GM23338 (cell line): ENCODE data around the gene AATF. TPM values are rescaled to one million over a fixed set of nuclear protein-coding genes. Genes with fewer than 3 reads are reported as not detected.
A peak's percentile ranks its signal among the peaks of the same experiment; 100 is the strongest.

Source experiments
- ATAC-seq: fragments of 200-7000 bp; cut with Tn5 transposase; 3 replicates; pipeline ENCODE4 v1.9.1; 2020
- DNase-seq: peaks from one replicate; pipeline ENCODE4 v3.0.0-alpha.2; 2015; ENCODE audit warnings: low spot score
- H2AFZ ChIP-seq: fragments of 200-600 bp; sonication (generic); 2 replicates; pipeline ENCODE4 v1.8.0; 2016; ENCODE audit warnings: antibody characterized with exemption, mild to moderate bottlenecking, moderate library complexity
- H3F3A ChIP-seq: fragments of 200-600 bp; sonication (generic); replicated peaks from 2 replicates; pipeline ENCODE4 v1.8.0; 2017; ENCODE audit warnings: antibody characterized with exemption, mixed run types, low read depth
- H3K27ac ChIP-seq: fragments of 200-600 bp; sonication (generic); 2 replicates; pipeline ENCODE4 v1.6.1; 2016; ENCODE audit warnings: low read depth
- H3K27me3 ChIP-seq: fragments of 200-600 bp; sonication (generic); 2 replicates; pipeline ENCODE4 v1.8.0; 2016; ENCODE audit warnings: mild to moderate bottlenecking, mixed run types, moderate library complexity; ENCODE audit not compliant: insufficient read depth
- H3K36me3 ChIP-seq: fragments of 200-600 bp; sonication (generic); 2 replicates; pipeline ENCODE4 v1.8.0; 2016; ENCODE audit warnings: mild to moderate bottlenecking; ENCODE audit not compliant: insufficient read depth
- H3K4me1 ChIP-seq: fragments of 200-600 bp; sonication (generic); 2 replicates; pipeline ENCODE4 v1.8.0; 2016; ENCODE audit warnings: mild to moderate bottlenecking, moderate library complexity; ENCODE audit not compliant: insufficient read depth
- H3K4me2 ChIP-seq: fragments of 200-600 bp; sonication (generic); 2 replicates; pipeline ENCODE4 v1.7.1; 2017; ENCODE audit warnings: mixed run types
- H3K4me3 ChIP-seq: fragments of 200-600 bp; sonication (generic); 2 replicates; pipeline ENCODE4 v1.6.1; 2016; ENCODE audit warnings: mixed run types
- H3K79me2 ChIP-seq: fragments of 200-600 bp; sonication (generic); replicated peaks from 2 replicates; pipeline ENCODE4 v1.8.0; 2017; ENCODE audit warnings: mild to moderate bottlenecking; ENCODE audit not compliant: insufficient read depth
- H3K9me2 ChIP-seq: fragments of 200-600 bp; sonication (generic); 2 replicates; pipeline ENCODE4 v1.8.0; 2017; ENCODE audit not compliant: insufficient read depth
- H4K20me1 ChIP-seq: fragments of 200-600 bp; sonication (generic); replicated peaks from 2 replicates; pipeline ENCODE4 v1.8.0; 2017; ENCODE audit warnings: mild to moderate bottlenecking; ENCODE audit not compliant: insufficient read depth
- H3K27ac Mint-ChIP-seq: 2 replicates; pipeline ENCODE4 v1.8.0; 2020; ENCODE audit warnings: inconsistent platforms, mild to moderate bottlenecking, moderate library complexity, mixed read lengths
- H3K27me3 Mint-ChIP-seq: 3 replicates; pipeline ENCODE4 v1.8.0; 2022; ENCODE audit warnings: low read depth, mild to moderate bottlenecking, moderate library complexity, mixed read lengths, inconsistent platforms; ENCODE audit not compliant: insufficient read depth, poor library complexity
- H3K36me3 Mint-ChIP-seq: 3 replicates; pipeline ENCODE4 v1.8.0; 2021; ENCODE audit warnings: low read depth, mild to moderate bottlenecking, inconsistent platforms, moderate library complexity, mixed read lengths
- H3K4me1 Mint-ChIP-seq: 3 replicates; pipeline ENCODE4 v1.8.0; 2020; ENCODE audit warnings: mild to moderate bottlenecking, inconsistent platforms, mixed read lengths
- H3K4me3 Mint-ChIP-seq: 3 replicates; pipeline ENCODE4 v1.8.0; 2021; ENCODE audit warnings: moderate library complexity, mild to moderate bottlenecking, inconsistent platforms, mixed read lengths
- H3K9me3 Mint-ChIP-seq: 3 replicates; pipeline ENCODE4 v1.8.0; 2020; ENCODE audit warnings: moderate library complexity, mild to moderate bottlenecking, inconsistent platforms, mixed read lengths
- CREB1 ChIP-seq: fragments of 250-450 bp; sonication (Bioruptor Pico); IDR thresholded peaks from 2 replicates; pipeline ENCODE4 v1.5.0; 2020; ENCODE audit warnings: low read depth, mild to moderate bottlenecking, moderate library complexity
- EZH2 ChIP-seq: fragments of 200-600 bp; sonication (generic); IDR thresholded peaks from one replicate; pipeline ENCODE4 v1.8.0; 2017; ENCODE audit warnings: antibody characterized with exemption, mild to moderate bottlenecking, low read depth; ENCODE audit not compliant: unreplicated experiment
- EZH2phosphoT487 ChIP-seq: fragments of 200-600 bp; sonication (generic); IDR thresholded peaks from one replicate; pipeline ENCODE4 v1.8.1; 2018; ENCODE audit warnings: antibody characterized with exemption; ENCODE audit not compliant: unreplicated experiment
- NANOG ChIP-seq: IDR thresholded peaks from 2 replicates; pipeline ENCODE4 v1.6.1; 2016; ENCODE audit warnings: antibody characterized with exemption, borderline replicate concordance
- STAT1 ChIP-seq: IDR thresholded peaks from one replicate; pipeline ENCODE4 v1.6.1; 2016; ENCODE audit warnings: antibody characterized with exemption; ENCODE audit not compliant: unreplicated experiment
- ZNF114 ChIP-seq: fragments of 250-450 bp; sonication (Bioruptor Pico); IDR thresholded peaks from 2 replicates; pipeline ENCODE4 v1.5.0; 2020; ENCODE audit warnings: mild to moderate bottlenecking, moderate library complexity
- ZNF331 ChIP-seq: fragments of 250-450 bp; sonication (Bioruptor Pico); IDR thresholded peaks from 2 replicates; pipeline ENCODE4 v1.5.0; 2020; ENCODE audit warnings: low read depth, mild to moderate bottlenecking, moderate library complexity
- polyA plus RNA-seq: library from polyadenylated mRNA; unstranded; fragments of >200 nt; fragmentation: Nextera tagmentation; extraction: Ambion mirVana; gene quantifications from 2 replicates; pipeline ENCODE4 v1.2.1, GENCODE V29; 2016
- total RNA-seq: library from RNA; depleted of rRNA; stranded (reverse); fragments of >200 nt; shearing (Covaris generic); gene quantifications from 2 replicates; pipeline ENCODE4 v1.2.3, GENCODE V29; 2014
- TF ChIP-seq, protein P1 (sequence below): IDR thresholded peaks from one replicate; pipeline ENCODE4 v1.6.1; 2018; ENCODE audit warnings: antibody characterized with exemption; ENCODE audit not compliant: unreplicated experiment

AATF gene
- total and polyA plus RNA-seq, 2 experiments from 2014 or later: 40.2 to 71.2 TPM

- TF ChIP-seq ZNF331 (CRISPR knock-in tag): no peak
- TF ChIP-seq, protein P1, sequence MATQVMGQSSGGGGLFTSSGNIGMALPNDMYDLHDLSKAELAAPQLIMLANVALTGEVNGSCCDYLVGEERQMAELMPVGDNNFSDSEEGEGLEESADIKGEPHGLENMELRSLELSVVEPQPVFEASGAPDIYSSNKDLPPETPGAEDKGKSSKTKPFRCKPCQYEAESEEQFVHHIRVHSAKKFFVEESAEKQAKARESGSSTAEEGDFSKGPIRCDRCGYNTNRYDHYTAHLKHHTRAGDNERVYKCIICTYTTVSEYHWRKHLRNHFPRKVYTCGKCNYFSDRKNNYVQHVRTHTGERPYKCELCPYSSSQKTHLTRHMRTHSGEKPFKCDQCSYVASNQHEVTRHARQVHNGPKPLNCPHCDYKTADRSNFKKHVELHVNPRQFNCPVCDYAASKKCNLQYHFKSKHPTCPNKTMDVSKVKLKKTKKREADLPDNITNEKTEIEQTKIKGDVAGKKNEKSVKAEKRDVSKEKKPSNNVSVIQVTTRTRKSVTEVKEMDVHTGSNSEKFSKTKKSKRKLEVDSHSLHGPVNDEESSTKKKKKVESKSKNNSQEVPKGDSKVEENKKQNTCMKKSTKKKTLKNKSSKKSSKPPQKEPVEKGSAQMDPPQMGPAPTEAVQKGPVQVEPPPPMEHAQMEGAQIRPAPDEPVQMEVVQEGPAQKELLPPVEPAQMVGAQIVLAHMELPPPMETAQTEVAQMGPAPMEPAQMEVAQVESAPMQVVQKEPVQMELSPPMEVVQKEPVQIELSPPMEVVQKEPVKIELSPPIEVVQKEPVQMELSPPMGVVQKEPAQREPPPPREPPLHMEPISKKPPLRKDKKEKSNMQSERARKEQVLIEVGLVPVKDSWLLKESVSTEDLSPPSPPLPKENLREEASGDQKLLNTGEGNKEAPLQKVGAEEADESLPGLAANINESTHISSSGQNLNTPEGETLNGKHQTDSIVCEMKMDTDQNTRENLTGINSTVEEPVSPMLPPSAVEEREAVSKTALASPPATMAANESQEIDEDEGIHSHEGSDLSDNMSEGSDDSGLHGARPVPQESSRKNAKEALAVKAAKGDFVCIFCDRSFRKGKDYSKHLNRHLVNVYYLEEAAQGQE: no peak
- TF ChIP-seq CREB1 (CRISPR knock-in tag): no peak
- no peak for TF ChIP-seq ZNF114
- no peak for TF ChIP-seq STAT1
- TF ChIP-seq EZH2: no peak
Observed at GRCh38 chr17:36932383-36932693, 16.4 kb upstream of the AATF start (continued).

GRCh38 chr17:36932694-36933511, 15.9 kb upstream of the AATF start:
- Histone ChIP-seq H4K20me1 (peaks cover 5% of the 10 kb centered on the region), H3F3A (peaks cover 40% of the 10 kb centered on the region), H3K36me3 (no peaks in the 10 kb centered on the region), H3K4me1 (peaks cover 76% of the 10 kb centered on the region), H3K9me2 (no peaks in the 10 kb centered on the region), H3K79me2 (no peaks in the 10 kb centered on the region), H2AFZ (no peak overlapping the region), H3K27ac (no peak overlapping the region), H3K27me3 (peaks cover 100% of the 10 kb centered on the region), H3K4me2 (peak overlapping the region; percentile 95), H3K4me3 (peak overlapping the region; percentile 84)
- Mint-ChIP-seq H3K27ac (no peak overlapping the region), H3K9me3 (peaks cover 3% of the 10 kb centered on the region; the same call in 2 of the 3 replicates), H3K4me3 (peak overlapping the region; percentile 80), H3K27me3 (peaks cover 93% of the 10 kb centered on the region), H3K4me1 (peaks cover 75% of the 10 kb centered on the region), H3K36me3 (no peaks in the 10 kb centered on the region)
- ATAC-seq (no peak), DNase-seq (peak; percentile 52)
- TF ChIP-seq EZH2 (peak; percentile 99), EZH2phosphoT487 (peak; percentile 58), ZNF331 (CRISPR knock-in tag) (no peak)

- peaks cover 75% of the 10 kb centered on the region for H3K4me1 Mint-ChIP-seq
- peaks cover 3% of the 10 kb centered on the region; the same call in 2 of the 3 replicates for H3K9me3 Mint-ChIP-seq
- H3K4me2 ChIP-seq: peak overlapping the region; percentile 95
- peaks cover 98% of the 10 kb centered on the region for H3K27me3 Mint-ChIP-seq
- TF ChIP-seq, protein P1: no peak
- no peak for TF ChIP-seq CREB1 (CRISPR knock-in tag)
- peak; percentile 59 for TF ChIP-seq EZH2phosphoT487
- TF ChIP-seq EZH2: peak; percentile 93
- TF ChIP-seq NANOG: no peak
- no peak for TF ChIP-seq STAT1
- H3K27ac Mint-ChIP-seq: no peak overlapping the region
- H3K9me2 ChIP-seq: no peaks in the 10 kb centered on the region
- ATAC-seq: no peak
- H3K36me3 ChIP-seq: no peaks in the 10 kb centered on the region
- DNase-seq: no peak
- peaks cover 5% of the 10 kb centered on the region for H4K20me1 ChIP-seq
- peaks cover 47% of the 10 kb centered on the region for H3F3A ChIP-seq
- H3K4me1 ChIP-seq: peaks cover 76% of the 10 kb centered on the region
- H3K36me3 Mint-ChIP-seq: no peaks in the 10 kb centered on the region
- peak overlapping the region; percentile 80 for H3K4me3 Mint-ChIP-seq
- peaks cover 100% of the 10 kb centered on the region for H3K27me3 ChIP-seq
- no peak overlapping the region for H2AFZ ChIP-seq
- no peak overlapping the region for H3K27ac ChIP-seq
- no peaks in the 10 kb centered on the region for H3K79me2 ChIP-seq
- H3K4me3 ChIP-seq: peak overlapping the region; percentile 84
Observed at GRCh38 chr17:36933512-36934143, 15.1 kb upstream of the AATF start.
